Fibroblast of lung (primary cell): ENCODE results near the gene PPA1. TPM values are rescaled to one million over a fixed set of nuclear protein-coding genes. Genes with fewer than 3 reads are reported as not detected.

Experiments used
- DNase-seq, 2 donors: peaks; one replicate each; pipeline versions ENCODE4 v3.0.0 to v3.0.0-alpha.2; 2010; ENCODE audit warnings: low read depth in 2 of 2
- H2AFZ ChIP-seq: 2 replicates; pipeline ENCODE4 v1.5.1; 2012; ENCODE audit warnings: low read length, control low read depth, inconsistent platforms
- H3K27ac ChIP-seq: 2 replicates; pipeline ENCODE4 v1.5.1; 2011; ENCODE audit warnings: low read length, control low read depth; ENCODE audit not compliant: insufficient read depth
- H3K27me3 ChIP-seq: 2 replicates; pipeline ENCODE4 v1.5.1; 2011; ENCODE audit warnings: mild to moderate bottlenecking, low read length; ENCODE audit not compliant: control insufficient read depth, insufficient read depth
- H3K36me3 ChIP-seq: 2 replicates; pipeline ENCODE4 v1.5.1; 2011; ENCODE audit warnings: low read length; ENCODE audit not compliant: control insufficient read depth, insufficient read depth
- H3K4me1 ChIP-seq: 2 replicates; pipeline ENCODE4 v1.5.1; 2011; ENCODE audit warnings: low read length; ENCODE audit not compliant: control insufficient read depth, insufficient read depth; ENCODE audit errors: extremely low read depth
- H3K4me2 ChIP-seq: 2 replicates; pipeline ENCODE4 v1.5.1; 2011; ENCODE audit warnings: low read length, control low read depth; ENCODE audit not compliant: insufficient read depth; ENCODE audit errors: extremely low read depth
- H3K4me3 ChIP-seq, 4 experiments: fragments of 200-600 bp in 1 of 4; sonication (generic) in 1 of 4; replicated peaks in 1 of 4; 2 replicates each; pipeline ENCODE4 v1.5.1; 2011 to 2016; ENCODE audit warnings: low read length in 4 of 4, low read depth in 3 of 4, mild to moderate bottlenecking in 3 of 4, control low read depth in 2 of 4, inconsistent platforms in 1 of 4, mixed read lengths in 1 of 4; ENCODE audit not compliant: insufficient read depth in 1 of 4; ENCODE audit errors: control extremely low read depth in 1 of 4
- H3K79me2 ChIP-seq: 2 replicates; pipeline ENCODE4 v1.5.1; 2012; ENCODE audit warnings: mild to moderate bottlenecking, low read length, inconsistent platforms; ENCODE audit not compliant: control insufficient read depth, insufficient read depth
- H3K9ac ChIP-seq: 2 replicates; pipeline ENCODE4 v1.5.1; 2011; ENCODE audit warnings: mild to moderate bottlenecking, low read length, control low read depth; ENCODE audit not compliant: insufficient read depth
- H3K9me3 ChIP-seq: 2 replicates; pipeline ENCODE4 v1.5.1; 2012; ENCODE audit warnings: low read depth, low read length; ENCODE audit not compliant: control insufficient read depth, insufficient read depth
- H4K20me1 ChIP-seq: 2 replicates; pipeline ENCODE4 v1.5.1; 2011; ENCODE audit warnings: low read length; ENCODE audit not compliant: control insufficient read depth, insufficient read depth; ENCODE audit errors: extremely low read depth
- CTCF ChIP-seq, 2 donors: IDR thresholded peaks in 1 of 2; conservative IDR thresholded peaks in 1 of 2; 1 replicate in 1 of 2; 2 replicates in 1 of 2; pipeline ENCODE4 v1.5.1; 2011 to 2012; ENCODE audit warnings: low read length in 2 of 2, control low read depth in 1 of 2, inconsistent platforms in 1 of 2, low read depth in 1 of 2, mild to moderate bottlenecking in 1 of 2
- EZH2 ChIP-seq: IDR thresholded peaks from 2 replicates; pipeline ENCODE4 v1.5.1; 2012; ENCODE audit warnings: low read length, control low read depth, mild to moderate bottlenecking; ENCODE audit errors: missing control alignments
- polyA plus RNA-seq, 2 donors: library from polyadenylated mRNA; depleted of rRNA in 1 of 2; stranded (reverse) in 1 of 2; unstranded in 1 of 2; fragments of >200 nt; gene quantifications; 2 replicates each; pipeline ENCODE4 v1.2.1, GENCODE V29; 2011 to 2012; ENCODE audit warnings: missing spikeins in 1 of 2
- total RNA-seq: library from RNA; depleted of rRNA; stranded (reverse); fragments of >200 nt; gene quantifications from 2 replicates; pipeline ENCODE4 v1.2.1, GENCODE V29; 2014

The PPA1 gene
- total and polyA plus RNA-seq, 2 donors (not counting 1 experiment from before 2014, with no cell fraction given), result 167 to 287 TPM

- Histone ChIP-seq H3K4me2 (no peak overlapping the region), H3K27me3 (no peaks in the 10 kb centered on the region), H3K9me3 (no peaks in the 10 kb centered on the region), H3K4me1 (peaks cover 14% of the 10 kb centered on the region), H3K27ac (no peak overlapping the region), H4K20me1 (no peaks in the 10 kb centered on the region), H3K9ac (no peak overlapping the region), H2AFZ (no peak overlapping the region), H3K4me3 (no peak overlapping the region), H3K79me2 (no peaks in the 10 kb centered on the region), H3K36me3 (no peaks in the 10 kb centered on the region)
- no peak for DNase-seq
- TF ChIP-seq EZH2, result no peak
- TF ChIP-seq CTCF (conservative IDR thresholded peaks at IDR 0.05 in 1 of 2, IDR thresholded peaks at IDR 0.05 in 1 of 2; ENCODE audit: low read depth in 1 of 2, low read length in 2 of 2), result no peak
Measured at GRCh38 chr10:70268376-70268775, 35.1 kb upstream of the PPA1 start.

GRCh38 chr10:70267161-70267933 is 34.1 kb upstream of the PPA1 start:
- H3K27me3 ChIP-seq, result no peaks in the 10 kb centered on the region
- no peak overlapping the region for H2AFZ ChIP-seq
- H3K36me3 ChIP-seq, result no peaks in the 10 kb centered on the region
- H3K4me2 ChIP-seq, result peak overlapping the region; percentile 52
- H3K4me1 ChIP-seq, result peaks cover 14% of the 10 kb centered on the region
- peak overlapping the region; percentile 61 for H3K27ac ChIP-seq
- TF ChIP-seq EZH2, result no peak
- TF ChIP-seq CTCF (conservative IDR thresholded peaks at IDR 0.05 in 1 of 2, IDR thresholded peaks at IDR 0.05 in 1 of 2; ENCODE audit: low read depth in 1 of 2, low read length in 2 of 2), result peak in 1 of 2 donors; percentile 21
- no peaks in the 10 kb centered on the region for H3K9me3 ChIP-seq
- H3K79me2 ChIP-seq, result no peaks in the 10 kb centered on the region
- H3K4me3 ChIP-seq, result no peak overlapping the region
- no peaks in the 10 kb centered on the region for H4K20me1 ChIP-seq
- DNase-seq, result peak; percentile 97 to 98
- H3K9ac ChIP-seq, result no peak overlapping the region

- H2AFZ ChIP-seq, result no peak overlapping the region
- no peaks in the 10 kb centered on the region for H3K36me3 ChIP-seq
- H3K4me3 ChIP-seq, result no peak overlapping the region
- H3K9me3 ChIP-seq, result no peaks in the 10 kb centered on the region
- no peaks in the 10 kb centered on the region for H3K27me3 ChIP-seq
- no peak overlapping the region for H3K9ac ChIP-seq
- H3K27ac ChIP-seq, result peak overlapping the region; percentile 2
- TF ChIP-seq CTCF (conservative IDR thresholded peaks at IDR 0.05 in 1 of 2, IDR thresholded peaks at IDR 0.05 in 1 of 2; ENCODE audit: low read depth in 1 of 2, low read length in 2 of 2) (no peak), EZH2 (no peak)
- no peak overlapping the region for H3K4me2 ChIP-seq
- no peak for DNase-seq
- no peaks in the 10 kb centered on the region for H4K20me1 ChIP-seq
- H3K79me2 ChIP-seq, result no peaks in the 10 kb centered on the region
- peaks cover 14% of the 10 kb centered on the region for H3K4me1 ChIP-seq
Measured at GRCh38 chr10:70266701-70267100, 33.5 kb upstream of the PPA1 start.
